HG03342 (cell line): Measurements from ENCODE around the gene EFNB2.
A peak's percentile ranks its signal among the peaks of the same experiment; 100 is the strongest.

ENCODE experiments used
- ATAC-seq: cut with Tn5 transposase; IDR thresholded peaks from one replicate; pipeline ENCODE4 v1.9.1; 2021; ENCODE audit warnings: mild to moderate bottlenecking, moderate library complexity; ENCODE audit not compliant: unreplicated experiment

Gene EFNB2

DNA sequence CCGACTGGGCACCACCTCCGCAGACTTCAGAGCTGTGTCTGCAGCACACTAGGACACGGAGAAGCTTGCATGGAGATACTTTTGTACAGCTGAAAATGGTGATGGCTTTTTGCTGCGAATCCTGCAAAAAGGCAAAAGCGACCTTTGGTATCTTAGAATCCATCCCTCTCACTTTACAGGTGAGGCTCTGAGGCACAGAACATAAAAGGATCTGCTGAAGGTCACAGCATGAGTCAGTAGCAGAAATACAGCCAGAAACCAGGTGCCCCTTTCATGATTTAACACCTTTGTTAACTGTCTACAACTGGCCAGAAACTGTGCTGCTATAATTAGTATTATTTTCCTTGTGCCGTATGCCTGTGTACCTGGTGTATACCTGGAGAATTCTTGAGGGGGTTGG is 48.3 kb downstream of the EFNB2 start:
- no peak for ATAC-seq

DNA sequence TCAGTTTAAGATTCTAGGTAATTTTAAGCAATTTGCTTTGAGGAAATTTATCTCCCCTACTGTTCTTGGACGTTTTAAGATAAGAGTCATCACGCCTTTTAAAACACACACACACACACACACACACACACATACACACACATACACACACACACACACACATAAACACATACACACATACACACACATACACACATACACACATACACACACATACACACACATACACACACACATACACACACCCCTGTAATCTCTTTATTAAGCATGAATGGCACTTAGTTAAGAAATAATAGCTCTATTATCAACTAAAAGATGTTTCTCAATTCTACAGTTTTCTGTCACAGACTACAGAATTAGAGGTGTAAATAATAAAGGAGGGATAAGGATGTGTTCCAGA is 49.2 kb downstream of the EFNB2 start:
- ATAC-seq = no peak

- ATAC-seq = no peak
These were observed 50.8 kb downstream of the EFNB2 start for GRCh38 chr13:106484537-106485193.

GRCh38 chr13:106484084-106484483 is 51.4 kb downstream of the EFNB2 start:
- no peak for ATAC-seq

DNA sequence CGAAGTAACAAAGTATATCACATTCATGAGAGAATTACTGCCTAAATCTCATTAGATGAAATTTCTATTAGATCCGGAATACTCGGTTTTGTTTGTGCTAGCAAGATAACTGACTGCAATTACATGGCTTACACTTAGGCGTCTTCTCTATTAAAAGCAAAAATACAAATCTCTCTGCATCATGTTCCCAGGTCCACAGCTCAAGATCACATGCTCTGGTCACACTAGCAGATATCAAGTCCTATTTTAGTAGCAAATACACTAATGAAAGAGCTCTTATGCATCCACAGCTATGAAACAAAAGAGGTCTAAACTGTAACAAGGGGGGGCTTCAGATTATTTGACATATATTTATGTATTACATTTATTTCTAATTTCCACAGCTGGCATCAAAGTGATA is 53.5 kb downstream of the EFNB2 start:
- ATAC-seq = no peak

- no peak for ATAC-seq
These were observed 55.0 kb downstream of the EFNB2 start for GRCh38 chr13:106480351-106480910.

DNA sequence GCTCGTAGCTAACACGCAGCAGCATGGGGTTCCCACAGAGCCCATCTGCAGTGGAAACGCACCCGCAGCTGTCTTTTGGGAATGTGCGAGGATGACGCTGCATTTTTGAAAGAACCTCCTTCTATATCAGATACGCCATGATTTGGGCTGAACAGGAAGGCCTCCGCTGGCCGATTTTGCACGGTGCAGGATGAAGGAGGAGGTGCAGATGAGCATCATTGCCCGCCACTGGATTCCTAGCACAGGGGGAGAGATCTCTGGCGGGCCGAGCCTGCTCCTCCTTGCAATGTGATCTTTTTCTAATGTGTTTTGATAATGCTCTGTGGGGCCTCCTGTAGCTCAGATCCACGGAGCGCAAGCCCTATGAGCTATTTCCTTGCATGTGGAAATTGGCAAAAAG is 55.5 kb downstream of the EFNB2 start:
- ATAC-seq = no peak

DNA sequence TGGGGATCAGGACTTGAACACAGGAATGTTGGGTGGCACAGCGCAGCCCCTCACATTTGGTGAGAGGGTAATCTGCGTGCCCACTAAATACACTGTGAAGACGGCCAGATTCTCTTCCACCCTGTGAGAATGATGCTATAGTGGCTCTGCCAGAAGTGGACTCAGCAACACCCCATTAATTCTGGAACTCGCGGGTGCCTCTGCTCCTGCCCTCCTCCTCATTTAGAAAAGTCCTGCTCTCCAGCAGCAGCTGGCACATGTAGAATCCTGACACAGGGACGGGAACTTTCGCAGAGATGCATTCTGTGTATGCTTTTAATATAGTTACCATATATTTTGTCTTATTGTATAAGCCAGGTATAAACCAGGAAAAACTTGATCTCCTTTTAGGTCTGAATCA is 57.3 kb downstream of the EFNB2 start:
- ATAC-seq = no peak

DNA sequence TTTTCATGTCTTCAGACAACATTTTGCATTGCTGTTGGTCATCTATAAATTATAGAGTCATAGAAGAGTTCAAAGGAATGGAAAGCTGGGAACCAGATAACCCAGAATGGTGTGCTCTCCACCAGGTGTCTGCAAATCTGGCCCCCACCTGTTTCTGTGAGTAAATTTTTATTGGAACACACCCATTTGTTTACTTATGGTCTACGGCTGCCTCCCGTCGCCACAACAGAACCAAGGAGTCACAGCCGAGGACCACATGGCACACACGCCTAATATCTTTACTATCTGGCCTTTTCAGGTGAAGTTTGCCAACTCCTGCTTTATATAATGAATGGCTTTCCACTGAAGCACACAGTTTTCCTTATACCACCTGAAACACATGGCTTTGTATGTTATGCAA is 58.2 kb downstream of the EFNB2 start:
- no peak for ATAC-seq

- no peak for ATAC-seq
These were observed 59.6 kb downstream of the EFNB2 start for GRCh38 chr13:106475852-106476251.

DNA sequence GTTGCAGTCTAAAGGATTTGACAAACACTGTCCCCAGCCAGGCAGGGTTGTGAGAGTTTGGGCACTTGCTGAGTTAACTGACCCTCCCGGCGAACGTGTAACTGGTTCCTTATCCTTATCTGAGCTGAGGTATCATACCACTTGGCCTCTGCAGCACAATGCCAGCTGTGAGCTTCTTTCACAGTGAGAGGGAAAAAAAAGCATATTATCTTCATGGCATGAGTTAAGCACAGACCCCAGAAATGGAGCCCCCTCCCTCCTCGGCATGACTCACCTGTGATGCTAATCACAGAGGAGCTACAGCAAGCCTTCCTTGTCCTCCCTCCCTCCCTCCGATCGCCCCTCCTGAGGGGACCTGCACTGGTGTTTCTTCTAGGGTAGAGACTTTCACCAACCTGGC is 60.5 kb downstream of the EFNB2 start:
- ATAC-seq = no peak

DNA sequence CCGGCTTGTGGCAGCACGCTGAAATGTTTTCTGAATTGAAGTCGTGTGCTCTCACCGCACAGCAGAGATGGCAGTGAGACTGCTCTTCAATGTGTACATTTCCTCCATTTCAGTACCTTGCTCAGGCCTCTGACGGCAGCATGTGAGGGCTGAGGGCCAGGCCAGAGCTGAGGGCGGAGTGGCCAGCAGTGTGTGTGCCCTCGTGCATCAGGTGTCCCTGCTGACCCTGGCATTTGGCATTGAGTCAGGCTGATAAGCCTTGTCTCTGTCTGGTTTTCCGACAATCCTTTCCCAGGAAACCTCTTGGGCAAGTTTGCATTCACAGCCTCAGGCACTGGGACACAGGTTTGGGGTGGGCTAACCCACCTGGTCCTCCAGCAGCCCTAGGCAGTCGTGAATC is 62.3 kb downstream of the EFNB2 start:
- no peak for ATAC-seq

GRCh38 chr13:106472621-106473020 is 62.8 kb downstream of the EFNB2 start:
- no peak for ATAC-seq

DNA sequence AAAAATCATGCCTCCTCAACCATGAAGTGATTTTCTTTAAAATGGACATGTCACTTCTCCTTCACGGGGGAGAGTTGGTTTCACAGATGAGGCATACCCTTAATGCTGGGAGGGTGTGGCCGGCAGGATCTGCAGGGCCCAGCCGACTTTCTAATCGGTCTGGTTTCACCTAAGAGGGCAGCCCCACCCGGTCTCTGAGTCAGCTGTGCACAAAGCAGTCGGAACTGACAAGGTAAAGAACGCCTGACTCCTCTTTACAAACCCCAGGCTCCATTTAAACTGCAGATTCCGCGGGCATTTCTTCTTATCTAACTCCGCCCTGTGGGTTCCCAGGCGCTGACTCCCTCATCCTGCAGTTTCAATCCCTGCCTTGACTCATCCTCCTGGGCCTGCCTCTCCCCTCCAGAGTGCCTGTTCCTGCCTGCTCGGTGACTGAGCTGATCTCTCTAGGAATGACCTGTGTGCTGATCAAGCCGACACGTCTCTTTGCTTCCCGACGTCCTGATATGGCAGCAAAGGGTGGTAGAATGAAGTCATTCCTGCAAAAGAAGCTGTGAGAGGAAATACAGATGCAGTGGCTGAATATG is 63.4 kb downstream of the EFNB2 start:
- ATAC-seq = peak; percentile 84

DNA sequence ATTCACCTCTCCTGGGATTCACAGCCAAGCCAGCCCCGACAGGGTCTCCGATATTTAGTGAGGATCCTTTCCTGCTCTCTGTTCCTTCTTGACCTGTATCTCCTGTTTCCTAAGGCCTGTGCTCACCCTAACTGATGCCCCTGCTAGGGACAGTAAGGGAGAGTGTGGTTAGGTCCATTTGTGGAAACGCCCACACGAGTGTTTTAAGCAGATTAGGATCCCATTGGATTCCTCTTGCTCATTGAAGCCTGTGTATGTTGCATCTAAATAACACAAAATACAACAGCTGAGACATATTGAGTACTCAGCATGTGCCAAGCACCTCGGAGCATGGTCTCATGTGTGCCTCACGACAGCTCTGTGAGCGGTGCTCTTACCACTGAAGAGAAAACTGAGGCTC is 64.9 kb downstream of the EFNB2 start:
- no peak for ATAC-seq

GRCh38 chr13:106468744-106469590 is 66.5 kb downstream of the EFNB2 start:
- ATAC-seq = no peak

GRCh38 chr13:106468207-106468606 is 67.3 kb downstream of the EFNB2 start:
- ATAC-seq = no peak

DNA sequence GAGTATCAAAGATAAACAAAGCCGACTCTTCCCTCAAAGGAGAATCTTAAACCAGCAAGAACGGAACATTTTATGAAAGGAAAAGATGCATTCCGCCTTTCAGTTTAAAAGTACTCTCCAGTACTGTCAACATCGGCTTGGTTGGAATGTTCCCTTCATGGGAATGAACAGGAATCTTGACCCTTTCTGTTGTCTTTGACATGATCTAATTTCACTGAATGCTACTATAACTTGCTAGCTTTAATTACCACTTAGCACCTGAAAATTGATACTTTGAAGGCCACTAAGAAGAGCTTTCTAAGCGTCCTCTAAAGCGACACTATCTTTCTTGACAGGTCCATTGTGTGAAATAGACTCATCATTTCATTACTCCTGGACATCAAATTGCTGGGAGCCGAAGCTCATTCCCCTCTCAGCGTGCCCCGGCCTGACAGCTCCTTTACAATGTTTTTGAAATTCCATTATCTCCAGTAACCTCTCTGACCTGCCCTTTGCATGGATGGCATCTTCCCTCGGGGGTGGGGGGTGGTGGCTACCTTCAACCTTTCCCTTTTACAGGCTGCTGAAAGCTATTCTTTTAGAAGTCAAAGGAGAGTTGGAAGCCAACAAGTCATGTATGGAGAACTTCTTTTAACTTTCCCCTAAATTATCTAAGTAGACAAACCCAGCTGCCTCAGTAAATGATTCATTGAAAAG is 67.9 kb downstream of the EFNB2 start:
- no peak for ATAC-seq

DNA sequence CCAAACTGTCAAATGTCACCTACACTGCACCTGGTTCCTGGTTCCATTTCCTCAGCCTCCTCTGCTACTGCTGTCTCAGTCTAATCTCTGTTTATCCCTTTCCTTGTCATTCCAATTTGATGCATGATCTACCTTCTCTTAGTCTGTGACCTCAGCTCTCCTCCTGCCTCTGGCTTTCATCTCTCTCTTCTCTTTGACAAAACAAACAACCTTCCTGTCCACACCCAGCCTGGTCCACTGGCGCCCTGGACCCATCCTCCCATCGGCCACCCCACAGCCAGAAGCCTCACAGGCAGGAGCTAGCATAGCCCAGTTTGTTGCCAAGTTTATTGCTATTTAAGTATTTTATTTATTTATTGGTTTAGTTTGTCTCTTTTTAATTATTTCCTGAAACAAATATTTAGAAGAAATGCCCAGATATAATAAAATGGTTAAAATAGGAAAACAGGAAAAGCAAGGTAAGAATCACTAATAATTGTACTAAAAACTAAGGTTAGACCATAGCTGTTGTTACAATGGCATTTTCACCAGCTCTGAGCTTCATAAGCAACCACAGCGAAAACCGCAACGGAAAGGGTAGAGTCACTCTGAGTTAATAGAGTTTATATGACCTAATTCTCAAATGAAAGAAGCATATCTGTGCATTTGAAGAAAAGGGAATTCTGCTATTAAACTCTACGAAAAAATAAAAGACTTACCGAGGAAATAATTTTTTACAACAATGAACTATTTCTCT is 68.6 kb downstream of the EFNB2 start:
- no peak for ATAC-seq

DNA sequence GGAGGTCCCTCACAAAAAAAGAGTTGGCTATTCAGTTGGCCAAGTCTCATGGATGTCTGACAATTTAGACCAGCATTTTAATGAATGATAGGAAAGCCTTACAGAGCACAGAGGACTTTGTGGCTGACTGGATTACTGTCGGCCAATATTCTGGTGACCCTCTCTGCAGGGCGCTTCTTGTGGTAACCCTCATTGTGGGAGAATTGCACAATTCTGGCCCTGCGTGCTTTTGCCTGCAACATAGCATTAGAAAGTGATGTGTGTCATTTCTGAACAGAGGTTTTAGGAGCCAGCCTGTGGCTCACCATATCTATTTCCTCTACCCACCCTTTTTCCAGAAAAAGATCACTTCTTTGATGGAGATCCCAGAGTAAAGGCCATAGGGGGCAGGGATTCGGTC is 71.4 kb downstream of the EFNB2 start:
- ATAC-seq = no peak

DNA sequence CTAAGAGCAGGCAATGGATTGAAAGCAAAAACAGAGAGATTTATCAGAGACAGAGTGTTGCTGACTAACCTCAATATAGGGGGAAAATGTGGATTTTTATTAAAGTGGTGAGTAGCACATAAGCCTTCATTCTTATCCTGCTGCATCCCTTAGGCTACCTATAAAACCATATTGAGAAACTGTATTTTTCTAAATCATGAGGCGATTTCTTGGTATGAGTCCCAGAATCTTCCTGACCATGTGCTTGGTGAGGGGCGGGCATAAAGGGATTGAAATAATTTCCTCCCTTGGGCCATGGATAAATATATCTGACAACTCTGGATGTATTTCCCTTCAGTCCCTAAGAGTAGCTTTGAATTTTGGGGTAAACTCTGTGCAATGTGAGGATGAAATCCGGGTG is 72.8 kb downstream of the EFNB2 start:
- ATAC-seq = no peak
